ENCODE data around the gene ITGAD.

- TF ChIP-seq REST (IDR thresholded peaks at IDR 0.05; ENCODE audit: low read depth) (no peak), EGR1 (IDR thresholded peaks at IDR 0.05) (no peak), NFIC (IDR thresholded peaks at IDR 0.05) (no peak), TCF12 (IDR thresholded peaks at IDR 0.05; ENCODE audit: low read depth) (no peak)
Measured at GRCh38 chr16:31465788-31466370, 72.7 kb downstream of the ITGAD start.

All from Ishikawa (cell line).